Esophagus muscularis mucosa (tissue), 4 donors: ENCODE data around the gene KCTD1. TPM values are rescaled to one million over a fixed set of nuclear protein-coding genes. Genes with fewer than 3 reads are reported as not detected.

Experiments used
- DNase-seq: peaks from one replicate; pipeline ENCODE4 v3.0.0-alpha.2; 2017; ENCODE audit errors: extremely low spot score
- H3K27ac ChIP-seq, 4 donors: fragments of 200-600 bp; sonication (generic); replicated peaks in 1 of 4; 1 replicate in 3 of 4; 2 replicates in 1 of 4; pipeline ENCODE4 v1.5.1; 2016 to 2019; ENCODE audit warnings: mild to moderate bottlenecking in 1 of 4
- H3K27me3 ChIP-seq, 4 donors: fragments of 200-600 bp; sonication (generic); one replicate each; pipeline versions ENCODE4 v1.5.1 to v1.6.0; 2016 to 2019
- H3K36me3 ChIP-seq, 4 donors: fragments of 200-600 bp; sonication (generic); one replicate each; pipeline ENCODE4 v1.5.1; 2016 to 2019
- H3K4me1 ChIP-seq, 4 donors: fragments of 200-600 bp; sonication (generic); one replicate each; pipeline ENCODE4 v1.5.1; 2016 to 2019
- H3K4me3 ChIP-seq, 4 donors: fragments of 200-600 bp; sonication (generic); 1 replicate in 2 of 4; 2 replicates in 2 of 4; pipeline ENCODE4 v1.5.1; 2016 to 2019; ENCODE audit warnings: mild to moderate bottlenecking in 4 of 4, moderate library complexity in 1 of 4
- H3K9me3 ChIP-seq, 4 donors: fragments of 200-600 bp; sonication (generic); 1 replicate in 3 of 4; 2 replicates in 1 of 4; pipeline ENCODE4 v1.5.1; 2016 to 2019
- CTCF ChIP-seq, 3 experiments: fragments of 200-600 bp in 2 of 3; fragments of 450-650 bp in 1 of 3; sonication (generic) in 2 of 3; IDR thresholded peaks; one replicate each; pipeline ENCODE4 v1.5.1; 2017 to 2019; ENCODE audit warnings: antibody characterized with exemption in 3 of 3, mild to moderate bottlenecking in 2 of 3, moderate library complexity in 1 of 3
- EP300 ChIP-seq: sonication (generic); formaldehyde crosslinking; IDR thresholded peaks from one replicate; pipeline ENCODE4 v1.6.1; 2017; ENCODE audit warnings: antibody characterized with exemption
- POLR2A ChIP-seq: fragments of 450-650 bp; IDR thresholded peaks from one replicate; pipeline ENCODE4 v1.6.1; 2017; ENCODE audit warnings: antibody characterized with exemption, moderate library complexity, mild to moderate bottlenecking, low read depth
- POLR2AphosphoS5 ChIP-seq, 2 donors: sonication (generic); formaldehyde crosslinking; IDR thresholded peaks; one replicate each; pipeline ENCODE4 v1.6.1; 2017; ENCODE audit warnings: antibody characterized with exemption in 2 of 2
- WGBS: methylation state at CpG from one replicate; pipeline ENCODE4 v1.1.5; 2018; 5-methylcytosine and 5-hydroxymethylcytosine counted together
- intact Hi-C: fragments of 100-400 bp; cut with DNase I; formaldehyde crosslinking; loops from one replicate; pipeline ENCODE4 v1.15.1; 2023
- total RNA-seq, 4 donors: library from RNA; depleted of rRNA; stranded (reverse); fragments of >200 nt; gene quantifications; one replicate each; pipeline versions ENCODE4 v1.1.0 to v1.2.1, GENCODE V29; 2016

The KCTD1 gene
- total RNA-seq, 4 donors from 2014 or later: 7.1 to 17.6 (median 12.7) TPM

GRCh38 chr18:26424428-26425147 lies 123.8 kb downstream of the KCTD1 start:
- peak; percentile 86 for DNase-seq
- Histone ChIP-seq H3K27me3 (no peaks in the 10 kb centered on the region), H3K9me3 (no peaks in the 10 kb centered on the region), H3K36me3 (no peaks in the 10 kb centered on the region), H3K4me3 (no peak overlapping the region), H3K27ac (no peak overlapping the region), H3K4me1 (peaks cover 0 to under 1% (median 0%) of the 10 kb centered on the region in 4 donors)
- WGBS: 89% methylated on average over 4 of the region's 4 CpGs
- TF ChIP-seq CTCF (IDR thresholded peaks at IDR 0.05) (no peak), EP300 (no peak), POLR2AphosphoS5 (IDR thresholded peaks at IDR 0.05) (no peak)
- intact Hi-C loops: no loop called here

- Histone ChIP-seq H3K27ac (no peak overlapping the region), H3K36me3 (no peaks in the 10 kb centered on the region), H3K4me3 (no peak overlapping the region), H3K4me1 (no peaks in the 10 kb centered on the region), H3K9me3 (no peaks in the 10 kb centered on the region), H3K27me3 (no peaks in the 10 kb centered on the region)
- WGBS: 91% methylated on average over 6 of the region's 6 CpGs
- TF ChIP-seq EP300 (no peak), CTCF (IDR thresholded peaks at IDR 0.05) (no peak), POLR2AphosphoS5 (IDR thresholded peaks at IDR 0.05) (no peak)
- DNase-seq: peak; percentile 64
- intact Hi-C loops: no loop called here
Measured at GRCh38 chr18:26422472-26423162, 125.7 kb downstream of the KCTD1 start.

- no peak for TF ChIP-seq CTCF (IDR thresholded peaks at IDR 0.05)
- Histone ChIP-seq H3K27me3 (no peaks in the 10 kb centered on the region), H3K9me3 (no peaks in the 10 kb centered on the region), H3K4me3 (no peak overlapping the region), H3K36me3 (no peaks in the 10 kb centered on the region), H3K27ac (no peak overlapping the region), H3K4me1 (no peaks in the 10 kb centered on the region)
- DNase-seq: no peak
- intact Hi-C loops: no loop called here
- WGBS: 90% methylated on average over 8 of the region's 9 CpGs
Measured at GRCh38 chr18:26421931-26422330, 126.4 kb downstream of the KCTD1 start.

- intact Hi-C loops: no loop called here
- no peaks in the 10 kb centered on the region for H3K27me3 ChIP-seq
- WGBS: 79% methylated on average over 5 of the region's 6 CpGs
- no peaks in the 10 kb centered on the region for H3K9me3 ChIP-seq
- H3K4me3 ChIP-seq: no peak overlapping the region
- DNase-seq: peak; percentile 53
- TF ChIP-seq EP300 (no peak), POLR2AphosphoS5 (IDR thresholded peaks at IDR 0.05) (no peak), POLR2A (no peak), CTCF (IDR thresholded peaks at IDR 0.05) (no peak)
- H3K4me1 ChIP-seq: no peaks in the 10 kb centered on the region
- no peaks in the 10 kb centered on the region for H3K36me3 ChIP-seq
- no peak overlapping the region for H3K27ac ChIP-seq
Measured at GRCh38 chr18:26421503-26421902, 126.8 kb downstream of the KCTD1 start.
